HepG2 (cell line): ENCODE results near the gene OR13J1. TPM values are rescaled to one million over a fixed set of nuclear protein-coding genes. Genes with fewer than 3 reads are reported as not detected.

Source experiments
- ATAC-seq: fragments of 200-7000 bp; cut with Tn5 transposase; 3 replicates; pipeline ENCODE4 v1.9.1; 2020; ENCODE audit warnings: mild to moderate bottlenecking, moderate library complexity
- BruUV-seq: library from RNA; stranded (reverse); fragments of 400-500 nt; replicated peaks from 2 replicates; lab custom pipeline; 2021; lab: Mats Ljungman, UMichigan
- CTCF ChIA-PET: fragments of 300-600 bp; formaldehyde crosslinking; extraction: SDS; loops from one replicate; lab custom pipeline; 2021; ENCODE audit warnings: low total read pairs, inconsistent platforms, low intra/inter-chr PET ratio; lab: Yijun Ruan, JAX
- POLR2A ChIA-PET: fragments of 350-600 bp; sonication (Branson Sonifier 250); formaldehyde crosslinking; loops from one replicate; lab custom pipeline; 2020; ENCODE audit warnings: antibody characterized with exemption, inconsistent platforms; lab: Yijun Ruan, JAX
- DNase-seq: peaks from one replicate; pipeline ENCODE4 v3.0.0-alpha.2; 2015; ENCODE audit warnings: low spot score
- FAIRE-seq: peaks from 3 replicates; lab custom pipeline; 2011; peaks lifted over from hg19 to GRCh38; lab: Jason Lieb, UNC
- H2AFZ ChIP-seq: one replicate; pipeline ENCODE4 v1.6.1; 2011; ENCODE audit warnings: low read length, inconsistent platforms
- H3K27ac ChIP-seq: fragments of 300-600 bp; 3 replicates; pipeline ENCODE4 v1.8.0; 2011; ENCODE audit warnings: mixed run types, mild to moderate bottlenecking, mixed read lengths, low read length, inconsistent platforms; ENCODE audit not compliant: insufficient read depth; ENCODE audit errors: extremely low read length
- H3K27me3 ChIP-seq, 2 experiments: fragments of 200-600 bp in 1 of 2; 2 replicates in 1 of 2; 3 replicates in 1 of 2; pipeline versions ENCODE4 v1.6.0 to v1.8.0; 2011; ENCODE audit warnings: low read length in 2 of 2, mild to moderate bottlenecking in 2 of 2, moderate library complexity in 2 of 2, inconsistent platforms in 1 of 2; ENCODE audit not compliant: insufficient read depth in 2 of 2, control insufficient read depth in 1 of 2
- H3K36me3 ChIP-seq, 2 experiments: fragments of 200-600 bp in 1 of 2; replicated peaks in 1 of 2; 2 replicates in 1 of 2; 3 replicates in 1 of 2; pipeline versions ENCODE4 v1.5.1 to v1.8.0; 2011; ENCODE audit warnings: low read length in 2 of 2, inconsistent platforms in 1 of 2; ENCODE audit not compliant: insufficient read depth in 2 of 2, control insufficient read depth in 1 of 2
- H3K4me1 ChIP-seq: 2 replicates; pipeline ENCODE4 v1.5.1; 2012; ENCODE audit warnings: low read length, inconsistent platforms; ENCODE audit not compliant: insufficient read depth
- H3K4me2 ChIP-seq: 2 replicates; pipeline ENCODE4 v1.6.0; 2011; ENCODE audit warnings: low read depth, low read length, inconsistent platforms
- H3K4me3 ChIP-seq, 3 experiments: fragments of 200-600 bp in 1 of 3; sonication (generic), shearing (Covaris generic) in 1 of 3; replicated peaks in 1 of 3; 2 replicates each; pipeline ENCODE4 v1.5.1; 2011 to 2016; ENCODE audit warnings: low read length in 3 of 3, inconsistent platforms in 2 of 3, low read depth in 2 of 3, mild to moderate bottlenecking in 2 of 3, control low read depth in 1 of 3, mixed read lengths in 1 of 3; ENCODE audit not compliant: insufficient read depth in 1 of 3
- H3K79me2 ChIP-seq: one replicate; pipeline ENCODE4 v1.6.1; 2011; ENCODE audit warnings: low read length, inconsistent platforms; ENCODE audit not compliant: insufficient read depth
- H3K9ac ChIP-seq: 2 replicates; pipeline ENCODE4 v1.6.0; 2011; ENCODE audit warnings: mild to moderate bottlenecking, low read depth, low read length, inconsistent platforms; ENCODE audit not compliant: insufficient read depth
- H3K9me3 ChIP-seq: 2 replicates; pipeline ENCODE4 v1.5.1; 2012; ENCODE audit warnings: mild to moderate bottlenecking, low read length
- H4K20me1 ChIP-seq: 2 replicates; pipeline ENCODE4 v1.6.0; 2011; ENCODE audit warnings: inconsistent platforms, mild to moderate bottlenecking, low read length, moderate library complexity; ENCODE audit not compliant: insufficient read depth
- SMAD9 ChIP-seq: sonication (generic); formaldehyde crosslinking; IDR thresholded peaks from 2 replicates; pipeline ENCODE4 v1.5.1; 2020; ENCODE audit warnings: mild to moderate bottlenecking, missing genetic modification reagents
- ZNF75D ChIP-seq: sonication (generic); formaldehyde crosslinking; IDR thresholded peaks from 2 replicates; pipeline ENCODE4 v1.8.1; 2023; ENCODE audit warnings: missing genetic modification reagents, mild to moderate bottlenecking, borderline replicate concordance
- in situ Hi-C: cut with HindIII; loops from 2 replicates; pipeline ENCODE4 v1.10.0; 2017; ENCODE audit warnings: low pct_unique_long_range_greater_than_20kb; ENCODE audit not compliant: extremely low pct_ligation_motif_present
- intact Hi-C: fragments of 100-400 bp; cut with micrococcal nuclease; formaldehyde crosslinking; loops from one replicate; pipeline ENCODE4 v1.10.0; 2022; ENCODE audit not compliant: unreplicated experiment
- polyA plus RNA-seq, 8 experiments: library from polyadenylated mRNA; depleted of rRNA in 3 of 8; stranded (reverse) in 7 of 8; unstranded in 1 of 8; fragments of >200 nt; fragmentation: Illumina TruSeq in 4 of 8; extraction: Trizol in 4 of 8; gene quantifications; 2 replicates each; pipeline versions ENCODE4 v1.2.1 to v1.2.3, GENCODE V29; 2011 to 2016; ENCODE audit warnings: low read depth in 4 of 8, missing spikeins in 1 of 8, mixed read lengths in 1 of 8; ENCODE audit not compliant: insufficient read depth in 1 of 8
- total RNA-seq, 5 experiments: library from RNA; depleted of rRNA; stranded (reverse); fragments of >200 nt; fragmentation: Illumina TruSeq; extraction: Trizol; gene quantifications; 2 replicates each; pipeline ENCODE4 v1.2.3, GENCODE V29; 2016; ENCODE audit warnings: low read depth in 1 of 5

The OR13J1 gene
- total and polyA plus RNA-seq, 2 of the 13 experiments (the other 11 are each of a cell fraction or from before 2014, with no cell fraction given) = not detected

DNA sequence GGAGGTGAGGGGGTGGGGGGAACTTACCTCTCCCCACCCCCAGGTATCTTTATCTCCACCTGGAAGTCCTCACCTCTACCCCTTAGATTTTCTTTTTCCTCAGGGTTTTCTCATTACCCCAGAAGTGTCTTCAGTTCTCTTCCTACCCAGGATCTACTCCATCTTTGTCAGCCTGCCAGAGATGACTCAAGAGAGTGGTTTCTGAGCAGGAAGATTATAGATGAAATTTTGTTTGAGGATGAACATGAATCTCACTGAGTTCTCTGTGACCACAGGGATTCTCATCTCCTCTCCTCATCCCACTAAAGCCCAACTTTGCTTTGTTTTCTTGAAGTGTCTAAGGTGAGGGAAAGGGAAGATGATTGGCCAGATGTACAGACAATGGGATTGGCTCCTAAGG, 50.1 kb downstream of the OR13J1 start:
- Histone ChIP-seq H3K79me2 (peaks cover 5% of the 10 kb centered on the region), H2AFZ (no peak overlapping the region), H3K9me3 (no peaks in the 10 kb centered on the region), H3K27ac (no peak overlapping the region), H3K36me3 (no peaks in the 10 kb centered on the region), H3K4me2 (no peak overlapping the region), H4K20me1 (no peaks in the 10 kb centered on the region), H3K4me1 (peaks cover 15% of the 10 kb centered on the region), H3K4me3 (no peak overlapping the region), H3K27me3 (no peaks in the 10 kb centered on the region), H3K9ac (no peak overlapping the region)
- in situ Hi-C loops (no loop called here), intact Hi-C loops (no loop called here)
- CTCF ChIA-PET = no interaction called here
- POLR2A ChIA-PET = no interaction called here
- FAIRE-seq = no peak
- DNase-seq = no peak
- ATAC-seq = no peak
- no TSS peak for BruUV-seq
- TF ChIP-seq SMAD9 (no peak), ZNF75D (CRISPR knock-in tag) (no peak)

Other genes with a start within 250 kb of the OR13J1 start
- gene SIT1, start 219.5 kb downstream of the OR13J1 start, total RNA-seq (2016; rRNA removed; fragmentation: Illumina TruSeq; extraction: Trizol) = 0.09 and 0.24 TPM in 2 replicates
- 5.0 and 6.7 TPM in 2 replicates for gene SIT1, start 219.5 kb downstream of the OR13J1 start, polyA plus RNA-seq (2011; rRNA removed)
- gene RMRP, start 212.4 kb downstream of the OR13J1 start, total RNA-seq (2016; rRNA removed; fragmentation: Illumina TruSeq; extraction: Trizol) = 1,047 and 4,025 TPM in 2 replicates
- 36.7 and 51.4 TPM in 2 replicates for gene RMRP, start 212.4 kb downstream of the OR13J1 start, polyA plus RNA-seq (2011; rRNA removed)
- gene CCDC107, start 212.1 kb downstream of the OR13J1 start, total RNA-seq (2016; rRNA removed; fragmentation: Illumina TruSeq; extraction: Trizol) = 4.1 and 7.1 TPM in 2 replicates
- gene CCDC107, start 212.1 kb downstream of the OR13J1 start, polyA plus RNA-seq (2011; rRNA removed) = 15.2 and 17.4 TPM in 2 replicates
- 10.4 and 11.2 TPM in 2 replicates for gene ARHGEF39, start 205.2 kb downstream of the OR13J1 start, total RNA-seq (2016; rRNA removed; fragmentation: Illumina TruSeq; extraction: Trizol)
- 8.0 and 12.3 TPM in 2 replicates for gene ARHGEF39, start 205.2 kb downstream of the OR13J1 start, polyA plus RNA-seq (2011; rRNA removed)
- 0.13 TPM in 1 of 2 replicates, not detected in the other for gene CA9, start 196.5 kb downstream of the OR13J1 start, total RNA-seq (2016; rRNA removed; fragmentation: Illumina TruSeq; extraction: Trizol)
- gene CA9, start 196.5 kb downstream of the OR13J1 start, polyA plus RNA-seq (2011; rRNA removed) = 118 and 152 TPM in 2 replicates
- 0.20 and 3.1 TPM in 2 replicates for gene TPM2, start 180.5 kb downstream of the OR13J1 start, total RNA-seq (2016; rRNA removed; fragmentation: Illumina TruSeq; extraction: Trizol)
- gene TPM2, start 180.5 kb downstream of the OR13J1 start, polyA plus RNA-seq (2011; rRNA removed) = 10.7 and 11.4 TPM in 2 replicates
- 51.8 and 53.7 TPM in 2 replicates for gene TLN1, start 138.2 kb downstream of the OR13J1 start, total RNA-seq (2016; rRNA removed; fragmentation: Illumina TruSeq; extraction: Trizol)
- gene TLN1, start 138.2 kb downstream of the OR13J1 start, polyA plus RNA-seq (2011; rRNA removed) = 35.2 and 52.6 TPM in 2 replicates
- 32.2 and 34.2 TPM in 2 replicates for gene CREB3, start 137.7 kb downstream of the OR13J1 start, total RNA-seq (2016; rRNA removed; fragmentation: Illumina TruSeq; extraction: Trizol)
- 11.1 and 13.5 TPM in 2 replicates for gene CREB3, start 137.7 kb downstream of the OR13J1 start, polyA plus RNA-seq (2011; rRNA removed)
- 24.4 and 37.5 TPM in 2 replicates for gene GBA2, start 121.2 kb downstream of the OR13J1 start, total RNA-seq (2016; rRNA removed; fragmentation: Illumina TruSeq; extraction: Trizol)
- gene GBA2, start 121.2 kb downstream of the OR13J1 start, polyA plus RNA-seq (2011; rRNA removed) = 86.1 and 96.9 TPM in 2 replicates
- gene RGP1, start 121.1 kb downstream of the OR13J1 start, total RNA-seq (2016; rRNA removed; fragmentation: Illumina TruSeq; extraction: Trizol) = 12.6 and 12.7 TPM in 2 replicates
- gene RGP1, start 121.1 kb downstream of the OR13J1 start, polyA plus RNA-seq (2011; rRNA removed) = 18.7 and 21.0 TPM in 2 replicates
- gene MSMP, start 116.1 kb downstream of the OR13J1 start, total RNA-seq (2016; rRNA removed; fragmentation: Illumina TruSeq; extraction: Trizol) = 0.24 and 0.49 TPM in 2 replicates
- 0.34 and 0.46 TPM in 2 replicates for gene MSMP, start 116.1 kb downstream of the OR13J1 start, polyA plus RNA-seq (2011; rRNA removed)
- 4.6 and 7.4 TPM in 2 replicates for gene NPR2, start 78.8 kb downstream of the OR13J1 start, total RNA-seq (2016; rRNA removed; fragmentation: Illumina TruSeq; extraction: Trizol)
- gene NPR2, start 78.8 kb downstream of the OR13J1 start, polyA plus RNA-seq (2011; rRNA removed) = 9.3 and 9.4 TPM in 2 replicates
- gene SPAG8, start 58.1 kb downstream of the OR13J1 start, total RNA-seq (2016; rRNA removed; fragmentation: Illumina TruSeq; extraction: Trizol) = 0.27 TPM in 1 of 2 replicates, not detected in the other
- gene SPAG8, start 58.1 kb downstream of the OR13J1 start, polyA plus RNA-seq (2011; rRNA removed) = 0.18 and 0.22 TPM in 2 replicates
- gene HINT2, start 55.4 kb downstream of the OR13J1 start, total RNA-seq (2016; rRNA removed; fragmentation: Illumina TruSeq; extraction: Trizol) = 51.4 and 56.2 TPM in 2 replicates
- 37.9 and 41.5 TPM in 2 replicates for gene HINT2, start 55.4 kb downstream of the OR13J1 start, polyA plus RNA-seq (2011; rRNA removed)
- gene FAM221B, start 41.7 kb downstream of the OR13J1 start, total RNA-seq (2016; rRNA removed; fragmentation: Illumina TruSeq; extraction: Trizol) = not detected in 2 replicates
- not detected in 2 replicates for gene FAM221B, start 41.7 kb downstream of the OR13J1 start, polyA plus RNA-seq (2011; rRNA removed)
- gene TMEM8B, start 41.2 kb downstream of the OR13J1 start, total RNA-seq (2016; rRNA removed; fragmentation: Illumina TruSeq; extraction: Trizol) = 1.5 and 2.1 TPM in 2 replicates
- 2.7 and 3.9 TPM in 2 replicates for gene TMEM8B, start 41.2 kb downstream of the OR13J1 start, polyA plus RNA-seq (2011; rRNA removed)
- not detected in 2 replicates for gene HRCT1, start 35.8 kb upstream of the OR13J1 start, total RNA-seq (2016; rRNA removed; fragmentation: Illumina TruSeq; extraction: Trizol)
- gene HRCT1, start 35.8 kb upstream of the OR13J1 start, polyA plus RNA-seq (2011; rRNA removed) = 0.13 and 0.44 TPM in 2 replicates
- gene SPAAR, start 39.1 kb upstream of the OR13J1 start, total RNA-seq (2016; rRNA removed; fragmentation: Illumina TruSeq; extraction: Trizol) = 0.07 TPM in 1 of 2 replicates, not detected in the other
- not detected in 2 replicates for gene SPAAR, start 39.1 kb upstream of the OR13J1 start, polyA plus RNA-seq (2011; rRNA removed)
- gene OR2S2, start 87.8 kb upstream of the OR13J1 start, total RNA-seq (2016; rRNA removed; fragmentation: Illumina TruSeq; extraction: Trizol) = not detected in 2 replicates
- not detected in 2 replicates for gene OR2S2, start 87.8 kb upstream of the OR13J1 start, polyA plus RNA-seq (2011; rRNA removed)
- 2.3 and 3.1 TPM in 2 replicates for gene RECK, start 166.5 kb upstream of the OR13J1 start, total RNA-seq (2016; rRNA removed; fragmentation: Illumina TruSeq; extraction: Trizol)
- 4.8 and 5.1 TPM in 2 replicates for gene RECK, start 166.5 kb upstream of the OR13J1 start, polyA plus RNA-seq (2011; rRNA removed)